OCI-LY3 (cell line): ENCODE data around the gene CAMKMT.

Experiments
- H2AFZ ChIP-seq: fragments of 200-600, 300-600 bp; shearing (Covaris generic); 2 replicates; pipeline ENCODE4 v1.6.0; 2014; ENCODE audit warnings: antibody characterized with exemption, low read depth, low read length
- H3K27ac ChIP-seq: fragments of 200-600, 300-600 bp; sonication (generic); 2 replicates; pipeline ENCODE4 v1.5.1; 2014; ENCODE audit warnings: mild to moderate bottlenecking, low read length, moderate library complexity, mixed read lengths
- H3K27me3 ChIP-seq: fragments of 200-600, 300-600 bp; sonication (generic); 2 replicates; pipeline ENCODE4 v1.6.1; 2014; ENCODE audit warnings: low read depth, low read length, mixed read lengths
- H3K36me3 ChIP-seq: fragments of 200-600, 300-600 bp; sonication (generic); replicated peaks from 2 replicates; pipeline ENCODE3; 2014; ENCODE audit warnings: low read depth, low read length, mixed read lengths
- H3K4me1 ChIP-seq: fragments of 300-600, 200-600 bp; sonication (generic); 2 replicates; pipeline ENCODE4 v1.6.1; 2014; ENCODE audit warnings: low read length, mixed read lengths
- H3K4me2 ChIP-seq: fragments of 200-600, 300-600 bp; sonication (generic); 2 replicates; pipeline ENCODE4 v1.6.1; 2014; ENCODE audit warnings: low read length, mixed read lengths
- H3K4me3 ChIP-seq: fragments of 300-600, 200-600 bp; sonication (generic); 2 replicates; pipeline ENCODE4 v1.5.1; 2014; ENCODE audit warnings: antibody characterized with exemption, mild to moderate bottlenecking, low read length, moderate library complexity
- H3K79me2 ChIP-seq: fragments of 300-600, 200-600 bp; shearing (Covaris generic); 2 replicates; pipeline ENCODE4 v1.6.1; 2014; ENCODE audit warnings: mild to moderate bottlenecking, low read length, mixed read lengths
- H3K9ac ChIP-seq: fragments of 300-600, 200-600 bp; shearing (Covaris generic); 2 replicates; pipeline ENCODE4 v1.6.0; 2014; ENCODE audit warnings: mild to moderate bottlenecking, low read length, moderate library complexity
- H3K9me3 ChIP-seq: fragments of 200-600, 300-600 bp; shearing (Covaris generic); 2 replicates; pipeline ENCODE4 v1.6.1; 2014; ENCODE audit warnings: low read length, mixed read lengths; ENCODE audit not compliant: insufficient read depth
- H4K20me1 ChIP-seq: fragments of 200-600, 300-600 bp; sonication (generic); 2 replicates; pipeline ENCODE4 v1.6.1; 2016; ENCODE audit warnings: low read length, mixed read lengths; ENCODE audit not compliant: insufficient read depth
- CTCF ChIP-seq: fragments of 200-600, 300-600 bp; sonication (generic); IDR thresholded peaks from 2 replicates; pipeline ENCODE4 v1.5.1; 2014; ENCODE audit warnings: antibody characterized with exemption, low read length, low read depth
- EZH2phosphoT487 ChIP-seq: fragments of 200-600 bp; shearing (Covaris generic); IDR thresholded peaks from 2 replicates; pipeline ENCODE4 v1.6.1; 2018; ENCODE audit warnings: antibody characterized with exemption, mixed run types, low read depth

The CAMKMT gene

GRCh38 chr2:44691174-44691785 lies 329.5 kb downstream of the CAMKMT start:
- Histone ChIP-seq H3K27ac (no peak overlapping the region), H3K9ac (no peak overlapping the region), H2AFZ (no peak overlapping the region), H4K20me1 (no peaks in the 10 kb centered on the region), H3K4me3 (no peak overlapping the region), H3K4me1 (no peaks in the 10 kb centered on the region), H3K36me3 (no peaks in the 10 kb centered on the region), H3K79me2 (no peaks in the 10 kb centered on the region), H3K4me2 (no peak overlapping the region), H3K27me3 (no peaks in the 10 kb centered on the region), H3K9me3 (no peaks in the 10 kb centered on the region)
- TF ChIP-seq CTCF (no peak), EZH2phosphoT487 (no peak)

DNA sequence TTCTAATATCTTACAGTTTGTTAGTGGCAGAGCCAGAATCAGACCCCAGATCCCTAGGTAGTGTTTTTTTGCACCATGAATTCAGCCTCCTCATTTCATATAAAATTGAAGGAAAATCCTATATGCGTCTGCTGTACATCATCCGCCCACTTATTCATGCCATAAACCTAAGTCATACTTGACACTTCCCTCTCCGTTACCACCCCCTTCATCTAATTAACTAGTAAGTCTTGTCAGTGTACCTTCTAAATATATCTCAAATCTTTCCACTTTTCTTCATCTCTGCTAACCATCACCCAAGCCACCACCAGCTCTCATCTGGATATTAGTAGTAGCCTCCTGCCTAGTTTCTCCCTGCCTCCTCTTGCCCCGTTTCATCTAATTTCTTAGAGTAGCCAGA lies 331.1 kb downstream of the CAMKMT start:
- Histone ChIP-seq H3K4me3 (no peak overlapping the region), H3K27ac (no peak overlapping the region), H3K36me3 (no peaks in the 10 kb centered on the region), H3K9me3 (no peaks in the 10 kb centered on the region), H3K79me2 (no peaks in the 10 kb centered on the region), H4K20me1 (no peaks in the 10 kb centered on the region), H2AFZ (no peak overlapping the region), H3K9ac (no peak overlapping the region), H3K27me3 (no peaks in the 10 kb centered on the region), H3K4me1 (no peaks in the 10 kb centered on the region), H3K4me2 (no peak overlapping the region)
- TF ChIP-seq EZH2phosphoT487 (no peak), CTCF (no peak)

DNA sequence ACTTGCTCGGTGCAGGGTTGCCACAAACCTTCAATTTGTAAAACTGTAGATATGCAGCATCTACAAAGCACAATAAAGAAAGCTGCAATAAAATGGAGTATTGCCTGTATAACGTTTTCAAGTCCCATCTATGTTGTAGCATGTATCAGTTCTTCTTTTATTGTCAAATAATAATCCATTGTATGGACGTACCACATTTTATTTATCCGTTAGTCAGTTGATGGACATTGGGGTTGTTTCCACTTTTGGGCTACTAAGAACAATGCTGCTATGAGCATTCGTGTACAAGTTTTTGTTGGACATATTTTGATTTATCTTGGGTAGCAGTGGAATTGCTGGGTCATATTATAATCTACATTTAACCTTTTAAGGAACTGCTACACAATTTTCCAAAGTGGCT lies 339.1 kb downstream of the CAMKMT start:
- no peaks in the 10 kb centered on the region for H3K79me2 ChIP-seq
- TF ChIP-seq EZH2phosphoT487 (no peak), CTCF (no peak)
- H3K9me3 ChIP-seq: no peaks in the 10 kb centered on the region
- H3K4me1 ChIP-seq: no peaks in the 10 kb centered on the region
- H4K20me1 ChIP-seq: no peaks in the 10 kb centered on the region
- H3K36me3 ChIP-seq: no peaks in the 10 kb centered on the region
- H3K27ac ChIP-seq: no peak overlapping the region
- no peak overlapping the region for H3K4me2 ChIP-seq
- no peak overlapping the region for H2AFZ ChIP-seq
- H3K4me3 ChIP-seq: no peak overlapping the region
- no peaks in the 10 kb centered on the region for H3K27me3 ChIP-seq
- H3K9ac ChIP-seq: no peak overlapping the region

DNA sequence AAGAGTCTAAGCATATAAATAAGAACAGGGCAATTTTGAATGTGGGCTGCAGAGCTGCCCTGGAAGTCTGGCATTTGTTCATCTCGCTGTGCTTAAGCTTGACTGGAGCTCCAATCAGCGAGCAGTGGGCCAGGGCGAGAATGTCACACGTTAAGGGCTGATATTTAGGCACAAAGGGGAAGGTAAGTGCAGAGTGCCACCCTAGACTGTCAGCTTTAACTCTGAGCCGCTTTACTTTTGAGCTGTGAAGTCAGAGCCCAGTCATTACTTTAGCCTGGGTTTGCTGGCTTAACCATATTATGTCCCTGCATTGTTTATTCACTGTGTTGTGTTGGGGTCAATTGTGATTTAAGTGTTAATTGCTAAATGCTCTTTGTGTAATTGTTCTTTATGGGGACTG lies 343.6 kb downstream of the CAMKMT start:
- Histone ChIP-seq H3K4me2 (no peak overlapping the region), H3K9ac (no peak overlapping the region), H2AFZ (no peak overlapping the region), H3K36me3 (no peaks in the 10 kb centered on the region), H3K4me1 (peaks cover 13% of the 10 kb centered on the region), H3K27me3 (no peaks in the 10 kb centered on the region), H3K4me3 (no peak overlapping the region), H3K79me2 (no peaks in the 10 kb centered on the region), H4K20me1 (no peaks in the 10 kb centered on the region), H3K9me3 (no peaks in the 10 kb centered on the region), H3K27ac (no peak overlapping the region)
- TF ChIP-seq EZH2phosphoT487: no peak
